ENCODE results near the gene ECM1. TPM values are rescaled to one million over a fixed set of nuclear protein-coding genes. Genes with fewer than 3 reads are reported as not detected.

Gene ECM1
- total RNA-seq, 1 donor from 2014 or later: 681 TPM

DNA sequence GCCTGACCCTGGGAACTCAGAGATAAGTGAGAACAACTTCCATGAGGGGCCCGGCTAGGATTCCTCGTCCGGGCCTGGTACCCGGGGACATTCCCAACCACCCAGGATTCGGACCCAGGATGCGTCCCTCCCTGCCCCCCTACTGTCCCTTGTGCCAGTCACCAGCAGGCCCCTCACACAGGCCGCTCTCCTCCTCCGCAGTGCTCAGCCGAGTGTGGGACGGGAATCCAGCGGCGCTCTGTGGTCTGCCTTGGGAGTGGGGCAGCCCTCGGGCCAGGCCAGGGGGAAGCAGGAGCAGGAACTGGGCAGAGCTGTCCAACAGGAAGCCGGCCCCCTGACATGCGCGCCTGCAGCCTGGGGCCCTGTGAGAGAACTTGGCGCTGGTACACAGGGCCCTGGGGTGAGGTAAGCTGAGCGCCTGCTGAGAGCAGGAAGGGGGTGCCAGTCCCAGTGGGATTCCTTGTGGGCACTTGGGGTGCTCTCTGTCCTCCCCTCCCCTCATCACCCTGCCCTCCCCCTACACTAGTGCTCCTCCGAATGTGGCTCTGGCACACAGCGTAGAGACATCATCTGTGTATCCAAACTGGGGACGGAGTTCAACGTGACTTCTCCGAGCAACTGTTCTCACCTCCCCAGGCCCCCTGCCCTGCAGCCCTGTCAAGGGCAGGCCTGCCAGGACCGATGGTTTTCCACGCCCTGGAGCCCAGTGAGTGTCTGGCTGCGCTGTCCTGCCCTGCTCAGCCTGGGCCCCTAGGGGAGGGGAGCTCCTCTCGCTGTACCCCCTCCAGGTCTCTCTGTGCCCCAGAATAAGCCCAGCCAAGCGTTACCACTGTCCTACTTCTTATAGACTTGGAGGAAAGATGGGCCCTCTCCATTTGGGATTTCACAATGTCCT, 51.1 kb downstream of the ECM1 start:
- no peak for DNase-seq (ENCODE audit: low spot score)

DNA sequence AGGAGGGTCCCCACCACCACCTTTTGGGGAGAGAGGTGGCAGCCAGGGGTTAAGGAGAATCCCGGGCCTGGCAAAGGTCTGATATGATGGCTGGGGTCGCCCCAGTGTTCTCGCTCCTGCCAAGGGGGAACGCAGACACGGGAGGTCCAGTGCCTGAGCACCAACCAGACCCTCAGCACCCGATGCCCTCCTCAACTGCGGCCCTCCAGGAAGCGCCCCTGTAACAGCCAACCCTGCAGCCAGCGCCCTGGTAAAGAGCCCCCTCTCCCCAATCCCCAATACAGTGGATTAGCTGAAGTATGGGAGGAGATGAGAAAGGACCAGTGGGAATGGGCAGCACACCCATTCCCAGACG, 51.7 kb downstream of the ECM1 start:
- no peak for DNase-seq (ENCODE audit: low spot score)

DNA sequence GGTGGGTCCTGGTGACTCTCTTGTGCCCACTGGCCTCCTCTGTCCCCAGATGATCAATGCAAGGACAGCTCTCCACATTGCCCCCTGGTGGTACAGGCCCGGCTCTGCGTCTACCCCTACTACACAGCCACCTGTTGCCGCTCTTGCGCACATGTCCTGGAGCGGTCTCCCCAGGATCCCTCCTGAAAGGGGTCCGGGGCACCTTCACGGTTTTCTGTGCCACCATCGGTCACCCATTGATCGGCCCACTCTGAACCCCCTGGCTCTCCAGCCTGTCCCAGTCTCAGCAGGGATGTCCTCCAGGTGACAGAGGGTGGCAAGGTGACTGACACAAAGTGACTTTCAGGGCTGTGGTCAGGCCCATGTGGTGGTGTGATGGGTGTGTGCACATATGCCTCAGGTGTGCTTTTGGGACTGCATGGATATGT, 52.1 kb downstream of the ECM1 start:
- peak; percentile 82 for DNase-seq (ENCODE audit: low spot score)

DNA sequence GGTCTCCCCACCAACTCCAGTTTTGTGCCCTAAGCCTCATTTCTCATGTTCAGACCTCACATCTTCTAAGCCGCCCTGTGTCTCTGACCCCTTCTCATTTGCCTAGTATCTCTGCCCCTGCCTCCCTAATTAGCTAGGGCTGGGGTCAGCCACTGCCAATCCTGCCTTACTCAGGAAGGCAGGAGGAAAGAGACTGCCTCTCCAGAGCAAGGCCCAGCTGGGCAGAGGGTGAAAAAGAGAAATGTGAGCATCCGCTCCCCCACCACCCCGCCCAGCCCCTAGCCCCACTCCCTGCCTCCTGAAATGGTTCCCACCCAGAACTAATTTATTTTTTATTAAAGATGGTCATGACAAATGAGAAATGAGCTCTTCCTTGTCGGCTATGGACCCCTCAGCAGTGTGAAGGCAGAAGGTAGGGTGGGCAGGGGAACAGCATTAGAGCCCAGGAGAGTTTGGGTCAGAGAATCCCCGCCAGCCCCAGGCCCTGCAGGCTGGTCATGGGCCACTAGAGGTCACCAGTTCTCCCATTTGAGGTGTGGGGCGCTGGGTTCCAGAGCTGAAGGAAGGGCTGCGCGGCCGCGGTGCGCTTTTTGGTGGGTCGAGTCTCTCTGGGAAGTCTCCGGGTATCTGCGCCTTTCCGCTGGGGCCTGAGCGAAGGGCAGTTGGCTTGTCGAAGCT, 52.8 kb downstream of the ECM1 start:
- peak; percentile 90 for DNase-seq (ENCODE audit: low spot score)

DNA sequence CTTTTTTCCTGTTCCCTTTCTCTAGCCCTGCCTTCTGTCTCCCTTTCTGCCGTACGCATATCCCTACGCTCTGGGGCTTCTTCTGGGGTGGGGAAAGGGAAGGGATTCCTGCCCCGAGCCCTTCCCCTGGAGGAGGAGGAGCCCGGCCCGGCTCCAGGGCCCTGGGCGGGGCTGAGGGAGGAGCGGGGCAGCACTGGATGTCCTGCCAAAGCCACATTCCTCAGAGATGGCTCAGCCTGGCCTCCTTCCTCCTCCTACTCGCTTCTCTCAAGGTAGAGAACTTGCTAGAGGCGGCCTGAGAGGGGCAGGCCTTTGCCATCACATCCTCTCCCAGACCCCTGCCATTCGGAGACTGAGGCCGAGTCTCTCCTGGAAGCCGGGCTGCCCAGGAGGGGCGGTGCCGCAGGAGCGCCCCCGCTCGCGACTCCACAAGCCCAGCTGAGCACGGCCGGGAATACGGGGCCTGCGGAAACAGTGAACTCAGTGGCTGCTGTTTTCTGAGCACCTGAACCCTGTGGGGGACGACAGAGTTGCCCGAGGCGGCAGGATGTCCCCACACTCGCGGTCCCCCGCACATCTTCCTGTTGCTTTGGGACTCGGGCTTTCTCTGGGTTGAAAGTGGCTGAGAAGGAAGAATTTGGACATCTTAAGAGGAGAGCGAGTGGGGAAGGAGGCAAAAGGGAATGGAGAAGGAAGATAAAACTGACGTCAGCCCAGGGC, 53.5 kb downstream of the ECM1 start:
- DNase-seq (ENCODE audit: low spot score): peak; percentile 96

DNA sequence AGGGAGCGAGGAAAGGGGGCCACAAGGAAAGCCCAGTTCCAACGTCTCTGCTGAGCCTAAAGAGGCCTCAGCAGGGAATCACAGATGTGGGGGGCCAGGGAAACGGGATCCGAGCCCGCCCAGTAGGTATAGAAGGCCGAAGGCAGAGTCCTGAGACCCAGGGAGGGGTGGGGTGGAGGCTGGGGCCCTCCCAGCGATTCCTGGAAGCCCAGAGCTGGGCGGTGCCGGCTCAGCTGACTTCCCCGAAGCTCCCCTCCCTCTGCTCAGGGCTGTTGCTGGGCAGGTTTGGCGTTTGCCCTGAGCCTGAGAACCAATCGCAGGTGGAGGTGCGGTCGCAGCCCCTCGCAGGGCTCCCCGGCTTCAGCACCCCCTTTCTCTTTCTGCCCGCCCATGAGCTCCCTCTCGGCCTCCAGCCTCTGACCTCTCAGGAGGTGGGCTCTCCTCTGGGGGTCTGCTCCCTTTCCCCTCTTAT, 54.1 kb downstream of the ECM1 start:
- DNase-seq (ENCODE audit: low spot score): peak; percentile 94

DNA sequence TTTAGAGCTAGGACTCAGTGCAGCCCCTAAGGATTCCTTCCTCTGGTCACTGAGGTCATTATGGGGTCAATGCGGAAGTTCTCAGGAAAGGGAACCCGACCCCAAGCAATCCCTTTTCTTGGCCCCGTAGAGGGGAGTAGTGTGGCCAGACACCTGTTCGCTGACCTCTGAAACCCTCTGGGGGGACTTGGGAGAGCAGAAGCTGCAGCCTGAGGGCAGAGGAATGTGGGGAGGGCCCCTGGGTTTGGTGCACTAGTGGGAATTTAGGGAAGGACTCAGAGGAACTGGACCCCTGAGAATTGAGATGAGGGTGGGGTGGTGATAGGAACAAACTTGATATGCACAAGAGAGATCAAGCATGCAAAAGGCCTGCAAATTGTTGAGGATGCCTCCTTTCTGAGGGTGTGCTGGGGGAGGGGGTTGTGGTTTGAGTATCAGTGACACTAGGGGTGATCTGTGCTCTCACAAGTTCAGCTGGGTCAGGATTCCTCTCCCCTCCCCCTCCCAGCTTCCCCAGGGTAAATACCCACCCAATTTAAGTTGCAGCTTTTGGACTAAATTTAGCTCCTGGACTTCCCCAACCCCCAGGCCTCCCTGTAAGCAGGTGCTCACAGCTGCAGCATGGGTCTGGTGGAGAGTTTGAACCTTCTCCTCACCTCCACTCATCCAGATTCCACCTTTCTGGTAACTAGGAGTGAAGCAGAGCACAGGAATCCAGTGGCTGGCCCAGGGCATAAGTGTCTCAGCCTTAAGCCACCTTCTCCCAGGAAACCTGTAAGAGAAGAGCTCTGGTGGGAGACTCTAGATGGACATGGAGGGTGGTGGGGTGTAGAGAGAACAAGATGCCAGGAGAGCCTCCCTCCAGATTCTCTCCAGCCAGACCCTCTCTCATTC, 54.8 kb downstream of the ECM1 start:
- no peak for DNase-seq (ENCODE audit: low spot score)

Other genes with a start within 250 kb of the ECM1 start
- 145 TPM for gene APH1A, start 239.1 kb upstream of the ECM1 start, total RNA-seq
- 26.8 TPM for gene C1orf54, start 235.3 kb upstream of the ECM1 start, total RNA-seq
- 7.7 TPM for gene CIART, start 225.6 kb upstream of the ECM1 start, total RNA-seq
- gene MRPS21, start 214.2 kb upstream of the ECM1 start, total RNA-seq: 58.9 TPM
- 50.8 TPM for gene PRPF3, start 186.6 kb upstream of the ECM1 start, total RNA-seq
- gene RPRD2, start 144.0 kb upstream of the ECM1 start, total RNA-seq: 33.2 TPM
- 28.3 TPM for gene TARS2, start 20.7 kb upstream of the ECM1 start, total RNA-seq
- 1.1 TPM for gene FALEC, start 7.6 kb downstream of the ECM1 start, total RNA-seq
- 17.2 TPM for gene ADAMTSL4, start 41.3 kb downstream of the ECM1 start, total RNA-seq
- 231 TPM for gene MCL1, start 71.5 kb downstream of the ECM1 start, total RNA-seq
- 181 TPM for gene ENSA, start 121.5 kb downstream of the ECM1 start, total RNA-seq
- 52.9 TPM for gene GOLPH3L, start 189.0 kb downstream of the ECM1 start, total RNA-seq
- not detected for gene HORMAD1, start 212.8 kb downstream of the ECM1 start, total RNA-seq